H1 (cell line): ENCODE measurements around the gene BRIP1.

Source experiments
- CHD1 ChIP-seq: IDR thresholded peaks from 2 replicates; pipeline ENCODE4 v1.6.1; 2012; ENCODE audit warnings: low read depth, low read length, improper control_type of control experiment
- CTCF ChIP-seq, 3 experiments: IDR thresholded peaks; 1 replicate in 2 of 3; 2 replicates in 1 of 3; pipeline versions ENCODE4 v1.5.1 to v1.6.1; 2011; ENCODE audit warnings: low read length in 3 of 3, mild to moderate bottlenecking in 3 of 3, inconsistent platforms in 2 of 3, low read depth in 1 of 3, moderate library complexity in 1 of 3; ENCODE audit not compliant: insufficient read depth in 1 of 3; ENCODE audit errors: control extremely low read depth in 1 of 3
- EP300 ChIP-seq, 2 experiments: IDR thresholded peaks; 1 replicate in 1 of 2; 2 replicates in 1 of 2; pipeline ENCODE4 v1.6.1; 2011 to 2012; ENCODE audit warnings: low read depth in 2 of 2, low read length in 2 of 2, mild to moderate bottlenecking in 2 of 2, borderline replicate concordance in 1 of 2, inconsistent platforms in 1 of 2, moderate library complexity in 1 of 2
- KDM1A ChIP-seq: fragments of 200-600, 300-600 bp; sonication (generic); IDR thresholded peaks from 2 replicates; pipeline ENCODE4 v1.7.1; 2016; ENCODE audit warnings: mild to moderate bottlenecking, low read length, borderline replicate concordance
- RFX5 ChIP-seq: IDR thresholded peaks from 2 replicates; pipeline ENCODE4 v1.6.1; 2011; ENCODE audit warnings: low read depth, low read length, improper control_type of control experiment, borderline replicate concordance
- SIN3A ChIP-seq, 2 experiments: IDR thresholded peaks in 1 of 2; conservative IDR thresholded peaks in 1 of 2; 2 replicates each; pipeline ENCODE4 v1.6.1; 2011 to 2012; ENCODE audit warnings: low read length in 2 of 2, improper control_type of control experiment in 1 of 2, low read depth in 1 of 2, mild to moderate bottlenecking in 1 of 2
- SIX5 ChIP-seq: IDR thresholded peaks from 2 replicates; pipeline ENCODE4 v1.6.1; 2011; ENCODE audit warnings: mild to moderate bottlenecking, low read depth, low read length
- SP1 ChIP-seq: IDR thresholded peaks from 2 replicates; pipeline ENCODE4 v1.6.1; 2011; ENCODE audit warnings: low read depth, low read length
- TAF1 ChIP-seq: IDR thresholded peaks from 2 replicates; pipeline ENCODE4 v1.6.1; 2011; ENCODE audit warnings: mild to moderate bottlenecking, low read depth, low read length
- TCF12 ChIP-seq: IDR thresholded peaks from 2 replicates; pipeline ENCODE4 v1.6.1; 2011; ENCODE audit warnings: low read depth, mild to moderate bottlenecking, low read length
- ZNF274 ChIP-seq: IDR thresholded peaks from 2 replicates; pipeline ENCODE4 v1.7.0; 2012; ENCODE audit warnings: low read length, borderline replicate concordance; ENCODE audit errors: extremely low read depth

DNA sequence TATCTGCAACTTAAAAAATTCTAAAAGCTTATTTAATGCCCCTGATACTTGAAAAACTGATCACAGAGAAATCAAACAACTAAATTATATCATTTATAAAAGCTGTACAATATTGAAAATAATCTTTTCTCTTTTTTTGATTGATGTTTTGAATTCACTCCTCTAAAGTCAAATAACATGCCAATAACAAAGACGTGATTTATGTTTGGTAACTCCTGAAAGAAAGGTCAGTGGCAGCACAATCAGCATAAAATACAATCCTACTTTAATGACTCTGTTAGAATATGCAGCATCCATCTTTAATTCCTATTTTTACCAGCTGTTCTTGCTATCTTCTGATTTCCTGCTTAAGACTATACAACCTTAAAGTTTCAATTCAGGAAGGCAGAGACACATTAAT, 221.6 kb downstream of the BRIP1 start:
- TF ChIP-seq CTCF (IDR thresholded peaks at IDR 0.05; ENCODE audit: control extremely low read depth in 1 of 3, insufficient read depth in 1 of 3, low read depth in 1 of 3, low read length in 3 of 3) (no peak), CHD1 (no peak), KDM1A (no peak), SIX5 (no peak), TCF12 (no peak), EP300 (IDR thresholded peaks at IDR 0.05; ENCODE audit: borderline replicate concordance in 1 of 2, low read depth in 2 of 2, low read length in 2 of 2) (no peak), SP1 (no peak), TAF1 (no peak), RFX5 (no peak), ZNF274 (no peak), SIN3A (conservative IDR thresholded peaks at IDR 0.05 in 1 of 2, IDR thresholded peaks at IDR 0.05 in 1 of 2; ENCODE audit: low read depth in 1 of 2, low read length in 2 of 2) (no peak)
